WTC11 (cell line): Measurements from ENCODE around the gene ACBD6. TPM values are rescaled to one million over a fixed set of nuclear protein-coding genes. Genes with fewer than 3 reads are reported as not detected.

Source experiments
- ATAC-seq: fragments of 200-7000 bp; cut with Tn5 transposase; 2 replicates; pipeline ENCODE4 v1.10.0; 2021; ENCODE audit warnings: mild to moderate bottlenecking, moderate library complexity
- CTCF ChIA-PET: fragments of 300-600 bp; sonication (Branson Sonifier 250); formaldehyde crosslinking; loops from one replicate; lab custom pipeline; 2021; ENCODE audit warnings: antibody characterized with exemption; lab: Charles Lee
- POLR2A ChIA-PET: fragments of 350-600 bp; sonication (Branson Sonifier 250); formaldehyde crosslinking; loops from one replicate; lab custom pipeline; 2021; ENCODE audit warnings: antibody characterized with exemption; lab: Charles Lee
- DNase-seq: peaks from one replicate; pipeline ENCODE4 v3.0.0; 2021; ENCODE audit warnings: low spot score
- H3K27ac Mint-ChIP-seq: 2 replicates; pipeline ENCODE4 v1.8.0; 2021; ENCODE audit warnings: mixed read lengths
- H3K27me3 Mint-ChIP-seq: 2 replicates; pipeline ENCODE4 v1.8.0; 2021; ENCODE audit warnings: low read depth, mild to moderate bottlenecking, moderate library complexity, mixed read lengths
- H3K36me3 Mint-ChIP-seq: 2 replicates; pipeline ENCODE4 v1.8.0; 2021; ENCODE audit warnings: mixed read lengths
- H3K4me1 Mint-ChIP-seq: 2 replicates; pipeline ENCODE4 v1.8.0; 2022; ENCODE audit warnings: mixed read lengths
- H3K4me3 Mint-ChIP-seq: 2 replicates; pipeline ENCODE4 v1.8.0; 2021; ENCODE audit warnings: mild to moderate bottlenecking, moderate library complexity, mixed read lengths
- H3K9me3 Mint-ChIP-seq: 2 replicates; pipeline ENCODE4 v1.8.0; 2021; ENCODE audit warnings: mixed read lengths
- AR ChIP-seq: fragments of 250-450 bp; sonication (Bioruptor Pico); IDR thresholded peaks from 2 replicates; pipeline ENCODE4 v1.9.0; 2021; ENCODE audit warnings: mild to moderate bottlenecking
- ELF4 ChIP-seq: sonication (generic); formaldehyde crosslinking; IDR thresholded peaks from 2 replicates; pipeline ENCODE4 v1.8.1; 2022; ENCODE audit warnings: low read depth, mild to moderate bottlenecking, moderate library complexity, missing genetic modification reagents
- FOXP1 ChIP-seq: sonication (generic); formaldehyde crosslinking; IDR thresholded peaks from 2 replicates; pipeline ENCODE4 v1.8.0; 2022; ENCODE audit warnings: missing genetic modification reagents, mild to moderate bottlenecking, moderate library complexity, borderline replicate concordance
- MLX ChIP-seq: sonication (generic); formaldehyde crosslinking; IDR thresholded peaks from 2 replicates; pipeline ENCODE4 v1.8.1; 2023; ENCODE audit warnings: mild to moderate bottlenecking, missing genetic modification reagents, moderate library complexity
- PRDM15 ChIP-seq: sonication (generic); formaldehyde crosslinking; IDR thresholded peaks from 2 replicates; pipeline ENCODE4 v1.8.0; 2022; ENCODE audit warnings: missing genetic modification reagents
- RORB ChIP-seq: fragments of 250-450 bp; sonication (Bioruptor Pico); IDR thresholded peaks from 2 replicates; pipeline ENCODE4 v1.9.0; 2021; ENCODE audit warnings: mild to moderate bottlenecking
- SOX15 ChIP-seq: fragments of 250-450 bp; sonication (Bioruptor Pico); IDR thresholded peaks from 2 replicates; pipeline ENCODE4 v1.9.0; 2021; ENCODE audit warnings: mild to moderate bottlenecking
- TEAD4 ChIP-seq: sonication (generic); formaldehyde crosslinking; IDR thresholded peaks from 2 replicates; pipeline ENCODE4 v1.8.0; 2022; ENCODE audit warnings: mild to moderate bottlenecking, missing genetic modification reagents
- TP53 ChIP-seq: sonication (generic); formaldehyde crosslinking; IDR thresholded peaks from 2 replicates; pipeline ENCODE4 v1.8.1; 2023; ENCODE audit warnings: mild to moderate bottlenecking, missing genetic modification reagents
- USF2 ChIP-seq: sonication (generic); formaldehyde crosslinking; IDR thresholded peaks from 2 replicates; pipeline ENCODE4 v1.8.1; 2023; ENCODE audit warnings: mild to moderate bottlenecking, missing genetic modification reagents, moderate library complexity
- ZNF263 ChIP-seq: sonication (generic); formaldehyde crosslinking; IDR thresholded peaks from 2 replicates; pipeline ENCODE4 v1.8.1; 2022; ENCODE audit warnings: low read depth, mild to moderate bottlenecking, moderate library complexity, missing genetic modification reagents
- ZNF281 ChIP-seq: sonication (generic); formaldehyde crosslinking; IDR thresholded peaks from 2 replicates; pipeline ENCODE4 v1.8.0; 2023; ENCODE audit warnings: mild to moderate bottlenecking, missing genetic modification reagents
- ZNF512 ChIP-seq: sonication (generic); formaldehyde crosslinking; IDR thresholded peaks from 2 replicates; pipeline ENCODE4 v1.8.1; 2022; ENCODE audit warnings: missing genetic modification reagents, borderline replicate concordance
- ZNF671 ChIP-seq: fragments of 250-450 bp; sonication (Bioruptor Pico); IDR thresholded peaks from 2 replicates; pipeline ENCODE4 v1.8.0; 2021; ENCODE audit warnings: mild to moderate bottlenecking
- total RNA-seq: library from RNA; stranded (reverse); gene quantifications from 3 replicates; pipeline ENCODE4 v1.2.3, GENCODE V29; 2021

The ACBD6 gene
- total RNA-seq, 1 experiment from 2014 or later, result 53.5 TPM

GRCh38 chr1:180376800-180377199 lies 125.6 kb downstream of the ACBD6 start:
- no peak for TF ChIP-seq MLX (CRISPR knock-in tag)
- no peak for TF ChIP-seq PRDM15 (CRISPR knock-in tag)
- no peak for TF ChIP-seq ZNF263 (CRISPR knock-in tag)
- no peak for TF ChIP-seq USF2
- TF ChIP-seq RORB (CRISPR knock-in tag), result no peak
- TF ChIP-seq ELF4 (CRISPR knock-in tag), result no peak
- no peak for TF ChIP-seq SOX15 (CRISPR knock-in tag)
- no peak for TF ChIP-seq AR
- TF ChIP-seq TEAD4 (CRISPR knock-in tag), result no peak
- TF ChIP-seq ZNF671 (CRISPR knock-in tag), result no peak
- Mint-ChIP-seq H3K4me3 (no peak overlapping the region), H3K9me3 (peaks cover 40% of the 10 kb centered on the region), H3K4me1 (peaks cover 7% of the 10 kb centered on the region), H3K27me3 (no peaks in the 10 kb centered on the region), H3K27ac (no peak overlapping the region), H3K36me3 (peaks cover 33% of the 10 kb centered on the region)
- no peak for ATAC-seq
- no peak for DNase-seq
- CTCF ChIA-PET, result no interaction called here
- POLR2A ChIA-PET, result no interaction called here

- POLR2A ChIA-PET, result no interaction called here
- Mint-ChIP-seq H3K27ac (no peak overlapping the region), H3K4me3 (no peak overlapping the region), H3K9me3 (peaks cover 38% of the 10 kb centered on the region), H3K36me3 (peaks cover 31% of the 10 kb centered on the region), H3K27me3 (no peaks in the 10 kb centered on the region), H3K4me1 (peaks cover 7% of the 10 kb centered on the region)
- ATAC-seq (no peak), DNase-seq (no peak)
- CTCF ChIA-PET, result no interaction called here
- TF ChIP-seq ZNF281 (CRISPR knock-in tag), result no peak
- TF ChIP-seq PRDM15 (CRISPR knock-in tag), result no peak
- TF ChIP-seq FOXP1, result no peak
- no peak for TF ChIP-seq TP53
- no peak for TF ChIP-seq ZNF512 (CRISPR knock-in tag)
Observed at GRCh38 chr1:180376253-180376652, 126.1 kb downstream of the ACBD6 start.
